Upper lobe of left lung (tissue), 6 donors: Measurements from ENCODE around the gene RPIA. TPM values are rescaled to one million over a fixed set of nuclear protein-coding genes. Genes with fewer than 3 reads are reported as not detected.

Source experiments
- ATAC-seq, 2 donors: fragments of 200-7000 bp; cut with Tn5 transposase; one replicate each; pipeline ENCODE4 v1.9.1; 2022; ENCODE audit warnings: mild to moderate bottlenecking in 2 of 2, moderate library complexity in 2 of 2; ENCODE audit not compliant: low FRiP score in 2 of 2
- DNase-seq, 2 donors: peaks; one replicate each; pipeline ENCODE4 v3.0.0-alpha.2; 2019 to 2020
- H3K27ac ChIP-seq, 4 donors: fragments of 200-600 bp; sonication (generic); one replicate each; pipeline ENCODE4 v1.5.1; 2016 to 2019
- H3K27me3 ChIP-seq, 4 donors: fragments of 200-600 bp; sonication (generic); one replicate each; pipeline ENCODE4 v1.5.1; 2017 to 2019
- H3K36me3 ChIP-seq, 4 donors: fragments of 200-600 bp; sonication (generic); one replicate each; pipeline ENCODE4 v1.5.1; 2016 to 2019
- H3K4me1 ChIP-seq, 4 donors: fragments of 200-600 bp; sonication (generic); one replicate each; pipeline ENCODE4 v1.5.1; 2018 to 2019
- H3K4me3 ChIP-seq, 4 donors: fragments of 200-600 bp; sonication (generic); one replicate each; pipeline ENCODE4 v1.5.1; 2017 to 2019; ENCODE audit warnings: mild to moderate bottlenecking in 2 of 4, moderate library complexity in 1 of 4
- H3K9me3 ChIP-seq, 4 donors: fragments of 200-600 bp; sonication (generic); one replicate each; pipeline ENCODE4 v1.5.1; 2018 to 2019
- EP300 ChIP-seq, 4 donors: sonication (generic); formaldehyde crosslinking; IDR thresholded peaks; one replicate each; pipeline ENCODE4 v1.5.1; 2017; ENCODE audit warnings: antibody characterized with exemption in 4 of 4, control low read depth in 2 of 4
- POLR2A ChIP-seq, 4 donors: fragments of 450-650 bp; IDR thresholded peaks; one replicate each; pipeline ENCODE4 v1.5.1; 2016 to 2017; ENCODE audit warnings: antibody characterized with exemption in 4 of 4, mild to moderate bottlenecking in 2 of 4
- POLR2AphosphoS5 ChIP-seq, 2 donors: sonication (generic); formaldehyde crosslinking; IDR thresholded peaks; one replicate each; pipeline ENCODE4 v1.5.1; 2017; ENCODE audit warnings: antibody characterized with exemption in 2 of 2
- WGBS, 2 donors: methylation state at CpG; one replicate each; pipeline ENCODE4 v1.1.5; 2017 to 2018; 5-methylcytosine and 5-hydroxymethylcytosine counted together
- total RNA-seq, 6 donors: library from RNA; depleted of rRNA in 4 of 6; stranded (reverse); fragments of >200 nt in 4 of 6; gene quantifications; one replicate each; pipeline versions ENCODE4 v1.1.0 to v1.2.1, GENCODE V29; 2016 to 2021
- TF ChIP-seq, protein P1 (sequence below), 6 experiments: fragments of 450-650 bp in 4 of 6; fragments of 200-600 bp in 2 of 6; sonication (generic) in 2 of 6; IDR thresholded peaks; one replicate each; pipeline ENCODE4 v1.5.1; 2016 to 2019; ENCODE audit warnings: antibody characterized with exemption in 6 of 6
- donor health status: DM: no; HTN: no; CAD: no; lungs with moderate emphysema.
- donor health status: DM: no; HTN: yes; CAD: no; lungs with severe emphysema.

RPIA gene
- total RNA-seq, 6 donors from 2014 or later: 12.6 to 21.0 (median 15.4) TPM

GRCh38 chr2:88711289-88711688 is 19.8 kb downstream of the RPIA start:
- Histone ChIP-seq H3K36me3 (no peaks in the 10 kb centered on the region), H3K9me3 (no peaks in the 10 kb centered on the region), H3K27me3 (no peaks in the 10 kb centered on the region), H3K27ac (no peak overlapping the region), H3K4me3 (no peak overlapping the region), H3K4me1 (peaks cover 0 to 5% (median 0%) of the 10 kb centered on the region in 4 donors)
- TF ChIP-seq POLR2AphosphoS5 (IDR thresholded peaks at IDR 0.05): no peak
- no peak for TF ChIP-seq POLR2A (IDR thresholded peaks at IDR 0.05)
- no peak for TF ChIP-seq EP300 (IDR thresholded peaks at IDR 0.05)
- TF ChIP-seq, protein P1, sequence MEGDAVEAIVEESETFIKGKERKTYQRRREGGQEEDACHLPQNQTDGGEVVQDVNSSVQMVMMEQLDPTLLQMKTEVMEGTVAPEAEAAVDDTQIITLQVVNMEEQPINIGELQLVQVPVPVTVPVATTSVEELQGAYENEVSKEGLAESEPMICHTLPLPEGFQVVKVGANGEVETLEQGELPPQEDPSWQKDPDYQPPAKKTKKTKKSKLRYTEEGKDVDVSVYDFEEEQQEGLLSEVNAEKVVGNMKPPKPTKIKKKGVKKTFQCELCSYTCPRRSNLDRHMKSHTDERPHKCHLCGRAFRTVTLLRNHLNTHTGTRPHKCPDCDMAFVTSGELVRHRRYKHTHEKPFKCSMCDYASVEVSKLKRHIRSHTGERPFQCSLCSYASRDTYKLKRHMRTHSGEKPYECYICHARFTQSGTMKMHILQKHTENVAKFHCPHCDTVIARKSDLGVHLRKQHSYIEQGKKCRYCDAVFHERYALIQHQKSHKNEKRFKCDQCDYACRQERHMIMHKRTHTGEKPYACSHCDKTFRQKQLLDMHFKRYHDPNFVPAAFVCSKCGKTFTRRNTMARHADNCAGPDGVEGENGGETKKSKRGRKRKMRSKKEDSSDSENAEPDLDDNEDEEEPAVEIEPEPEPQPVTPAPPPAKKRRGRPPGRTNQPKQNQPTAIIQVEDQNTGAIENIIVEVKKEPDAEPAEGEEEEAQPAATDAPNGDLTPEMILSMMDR (IDR thresholded peaks at IDR 0.05): no peak
- ATAC-seq (no peak), DNase-seq (no peak)
- 89 to 90% methylated on average over 1 of the region's 1 CpG for whole genome bisulfite sequencing, 2 donors

DNA sequence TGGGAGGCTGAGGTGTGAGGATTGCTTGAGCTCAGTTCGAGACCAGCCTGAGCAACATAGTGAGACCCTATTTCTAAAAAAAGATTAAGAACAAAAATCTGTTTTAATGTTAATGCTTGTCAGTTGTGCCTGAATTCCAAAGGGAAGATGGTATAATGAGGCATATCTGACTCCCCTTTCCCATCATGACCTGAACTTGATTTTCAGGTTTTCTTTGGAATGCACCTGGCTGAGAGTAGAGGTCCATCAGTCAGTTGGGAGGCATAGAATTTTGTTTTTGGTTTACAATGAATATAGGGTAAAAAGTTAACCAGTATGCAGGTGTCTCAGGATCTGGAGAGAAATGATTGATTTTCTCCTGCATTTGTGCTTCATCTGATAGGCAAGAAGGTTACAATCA is 20.4 kb downstream of the RPIA start:
- no peak for TF ChIP-seq POLR2A (IDR thresholded peaks at IDR 0.05)
- TF ChIP-seq EP300 (IDR thresholded peaks at IDR 0.05): no peak
- TF ChIP-seq, protein P1 (IDR thresholded peaks at IDR 0.05): no peak
- no peak for TF ChIP-seq POLR2AphosphoS5 (IDR thresholded peaks at IDR 0.05)
- peaks cover 0 to 5% (median 0%) of the 10 kb centered on the region in 4 donors for H3K4me1 ChIP-seq
- DNase-seq: no peak
- H3K36me3 ChIP-seq: no peaks in the 10 kb centered on the region
- no peaks in the 10 kb centered on the region for H3K27me3 ChIP-seq
- no peak overlapping the region for H3K4me3 ChIP-seq
- ATAC-seq: no peak
- no peak overlapping the region for H3K27ac ChIP-seq
- WGBS, 2 donors: 100% methylated on average over 1 of the region's 1 CpG
- H3K9me3 ChIP-seq: no peaks in the 10 kb centered on the region

GRCh38 chr2:88713408-88713807 is 21.9 kb downstream of the RPIA start:
- 95 to 96% methylated on average over 4 of the region's 4 CpGs for WGBS, 2 donors
- no peak for ATAC-seq
- Histone ChIP-seq H3K9me3 (no peaks in the 10 kb centered on the region), H3K27me3 (no peaks in the 10 kb centered on the region), H3K4me3 (no peak overlapping the region), H3K27ac (no peak overlapping the region), H3K36me3 (no peaks in the 10 kb centered on the region), H3K4me1 (peaks cover 0 to 5% (median 0%) of the 10 kb centered on the region in 4 donors)
- DNase-seq: no peak
- TF ChIP-seq POLR2AphosphoS5 (IDR thresholded peaks at IDR 0.05): no peak
- TF ChIP-seq, protein P1 (IDR thresholded peaks at IDR 0.05): no peak
- TF ChIP-seq POLR2A (IDR thresholded peaks at IDR 0.05): no peak
- TF ChIP-seq EP300 (IDR thresholded peaks at IDR 0.05): no peak

DNA sequence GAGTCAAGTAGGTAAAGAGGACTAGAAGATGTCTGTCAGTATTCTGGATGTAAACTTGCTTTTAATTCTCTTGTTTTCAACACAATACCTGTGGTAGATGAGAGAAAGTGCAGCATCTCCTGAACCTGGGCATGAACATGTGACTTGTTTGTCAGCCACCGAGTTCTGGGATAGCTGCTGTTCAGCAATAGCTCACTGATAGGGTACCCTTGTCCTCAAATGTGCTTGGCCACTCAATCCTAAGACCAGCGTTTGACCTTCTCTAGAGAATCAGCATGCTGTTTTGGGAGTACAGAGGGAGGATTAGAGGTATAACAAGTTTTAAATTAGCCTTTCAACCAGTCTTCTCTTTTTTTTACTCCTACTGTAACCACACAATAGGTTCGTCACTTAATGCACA is 23.2 kb downstream of the RPIA start:
- Histone ChIP-seq H3K36me3 (no peaks in the 10 kb centered on the region), H3K9me3 (no peaks in the 10 kb centered on the region), H3K4me3 (no peak overlapping the region), H3K27ac (no peak overlapping the region), H3K4me1 (no peaks in the 10 kb centered on the region), H3K27me3 (no peaks in the 10 kb centered on the region)
- WGBS, 2 donors: 95 to 100% methylated on average over 3 of the region's 3 CpGs
- no peak for ATAC-seq
- DNase-seq: no peak
- TF ChIP-seq EP300 (IDR thresholded peaks at IDR 0.05) (no peak), POLR2A (IDR thresholded peaks at IDR 0.05) (no peak), POLR2AphosphoS5 (IDR thresholded peaks at IDR 0.05) (no peak)
- TF ChIP-seq, protein P1 (IDR thresholded peaks at IDR 0.05): no peak

- Histone ChIP-seq H3K27ac (no peak overlapping the region), H3K27me3 (no peaks in the 10 kb centered on the region), H3K4me3 (no peak overlapping the region), H3K9me3 (no peaks in the 10 kb centered on the region), H3K36me3 (no peaks in the 10 kb centered on the region), H3K4me1 (no peaks in the 10 kb centered on the region)
- DNase-seq: no peak
- no peak for TF ChIP-seq POLR2A (IDR thresholded peaks at IDR 0.05)
- no peak for TF ChIP-seq EP300 (IDR thresholded peaks at IDR 0.05)
- TF ChIP-seq POLR2AphosphoS5 (IDR thresholded peaks at IDR 0.05): no peak
- TF ChIP-seq, protein P1 (IDR thresholded peaks at IDR 0.05): no peak
- ATAC-seq: no peak
These were observed 28.9 kb downstream of the RPIA start for GRCh38 chr2:88720399-88720798.
